COLO668 (cell line): Measurements from ENCODE around the gene TARM1.

ENCODE experiments used
- DNase-seq: peaks from one replicate; lab custom pipeline; 2025; ENCODE audit not compliant: unreplicated experiment; lab: John Stamatoyannopoulos, UW

Gene TARM1

DNA sequence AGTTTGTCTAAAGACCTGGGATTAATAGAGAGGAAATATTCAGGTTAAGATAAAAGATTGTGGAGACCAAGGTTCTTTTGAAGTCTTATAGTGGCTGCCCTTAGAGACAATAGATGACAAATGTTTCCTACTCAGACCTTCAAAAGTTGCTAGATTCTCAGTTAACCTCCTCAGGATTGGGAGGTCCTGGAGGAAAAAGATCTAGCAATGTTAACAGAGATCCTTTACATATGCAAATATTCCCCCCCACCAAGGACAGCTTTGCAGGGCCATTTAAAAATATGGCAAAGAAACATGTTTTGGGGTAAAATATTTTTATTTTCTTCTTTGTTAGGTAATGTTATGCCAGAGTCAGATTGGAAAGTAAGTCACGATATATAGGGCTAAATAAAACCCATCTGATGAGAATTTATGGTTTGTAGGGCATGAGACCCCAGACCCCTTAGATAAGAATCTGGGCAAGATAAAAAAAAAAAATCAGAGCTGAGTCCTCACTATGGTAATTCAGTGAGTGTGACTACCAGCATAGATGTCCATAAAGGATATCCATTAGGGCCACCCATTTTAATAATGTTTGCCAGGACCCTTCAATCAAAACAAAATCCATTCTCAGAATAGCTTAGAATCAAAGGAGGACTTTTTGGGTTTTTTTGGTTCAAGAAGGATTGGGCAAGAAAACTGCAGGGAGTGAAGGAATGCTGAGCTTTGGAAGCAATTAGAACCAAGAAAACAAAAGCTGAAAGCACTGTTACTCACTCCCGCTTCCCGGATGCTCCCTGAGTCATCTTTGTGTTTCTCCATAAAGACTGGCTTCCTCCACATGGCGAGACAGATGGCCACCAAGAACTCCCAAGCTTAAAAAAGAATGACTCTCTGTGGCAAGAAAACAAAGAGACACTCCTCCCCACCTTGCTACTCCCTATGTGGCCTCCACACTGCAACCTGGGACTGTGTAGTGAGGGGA, 45.7 kb downstream of the TARM1 start:
- DNase-seq: no peak

DNA sequence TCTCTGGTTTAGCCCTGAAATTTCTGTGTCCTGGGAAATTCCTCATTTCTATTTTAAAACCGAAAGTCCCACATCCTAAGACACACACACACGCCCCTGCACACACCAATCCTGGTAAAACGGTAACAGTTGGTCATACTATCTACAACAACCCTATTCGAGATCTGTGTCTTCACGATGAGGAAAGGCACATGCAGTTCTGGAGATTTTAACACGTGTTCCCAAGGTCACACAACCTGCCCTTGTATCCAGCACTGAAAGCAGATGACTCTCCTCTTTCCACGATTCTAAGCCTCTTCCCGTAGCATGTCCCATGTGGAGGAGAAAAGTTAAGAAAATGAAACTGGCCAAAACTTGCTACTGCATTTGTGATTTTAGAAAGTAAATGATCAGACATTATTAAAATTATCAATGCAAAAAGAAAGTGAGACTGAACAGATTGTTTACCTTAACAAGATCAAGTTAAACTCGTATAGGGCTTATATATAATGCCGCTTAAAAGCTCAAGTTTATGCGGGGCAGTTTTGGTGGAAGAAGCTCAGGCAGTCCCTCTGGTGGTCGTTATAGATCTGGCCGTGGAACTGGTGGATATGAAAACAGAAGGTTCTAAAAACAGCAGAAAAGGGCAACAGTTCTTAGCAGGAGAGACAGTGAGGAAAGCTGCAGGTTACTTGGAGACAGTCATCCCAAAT, 50.1 kb downstream of the TARM1 start:
- DNase-seq: no peak

DNA sequence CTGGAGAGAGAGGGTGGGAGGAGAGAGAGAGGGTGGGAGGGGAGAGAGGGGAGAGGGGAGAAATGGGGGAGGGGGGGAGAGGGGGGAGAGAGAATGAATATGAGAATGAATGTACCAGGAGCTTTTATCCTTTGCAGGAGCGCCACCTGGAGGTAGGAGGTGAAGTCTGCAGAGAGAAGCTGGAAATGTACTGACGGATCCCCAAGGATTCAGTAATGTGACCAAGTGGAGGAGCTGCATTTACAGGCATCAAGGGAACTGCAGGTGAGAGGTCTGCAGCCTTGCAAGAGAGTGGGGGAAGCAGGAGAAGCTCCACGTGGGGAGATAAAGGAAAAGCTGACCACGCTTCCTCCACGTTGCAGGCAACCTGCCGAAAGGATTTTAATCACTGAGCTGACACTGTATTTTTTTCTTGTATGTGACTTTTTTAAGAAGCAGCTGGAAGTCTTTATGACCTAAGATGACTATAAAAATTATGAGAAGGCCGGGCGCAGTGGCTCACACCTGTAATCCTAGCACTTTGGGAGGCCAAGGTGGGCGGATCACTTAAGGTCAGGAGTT, 51.2 kb downstream of the TARM1 start:
- peak; percentile 49 for DNase-seq

DNA sequence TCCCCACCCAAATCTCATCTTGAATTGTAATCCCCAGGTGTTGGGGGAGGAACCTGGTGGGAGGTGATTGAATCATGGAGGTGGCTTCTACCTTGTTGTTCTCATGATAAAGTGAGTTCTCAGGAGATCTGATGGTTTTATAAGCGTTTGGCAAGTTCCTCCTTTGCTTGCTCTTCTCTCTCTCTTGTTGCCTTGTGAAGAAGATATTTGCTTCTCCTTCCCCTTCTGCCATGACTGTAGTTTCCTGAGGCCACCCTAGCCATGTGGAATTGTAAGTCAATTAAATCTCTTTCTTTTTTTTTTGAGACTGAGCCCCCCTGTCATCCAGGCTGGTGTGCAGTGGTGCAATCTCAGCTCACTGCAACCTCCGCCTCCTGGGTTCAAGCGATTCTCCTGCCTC, 51.9 kb downstream of the TARM1 start:
- DNase-seq: no peak

DNA sequence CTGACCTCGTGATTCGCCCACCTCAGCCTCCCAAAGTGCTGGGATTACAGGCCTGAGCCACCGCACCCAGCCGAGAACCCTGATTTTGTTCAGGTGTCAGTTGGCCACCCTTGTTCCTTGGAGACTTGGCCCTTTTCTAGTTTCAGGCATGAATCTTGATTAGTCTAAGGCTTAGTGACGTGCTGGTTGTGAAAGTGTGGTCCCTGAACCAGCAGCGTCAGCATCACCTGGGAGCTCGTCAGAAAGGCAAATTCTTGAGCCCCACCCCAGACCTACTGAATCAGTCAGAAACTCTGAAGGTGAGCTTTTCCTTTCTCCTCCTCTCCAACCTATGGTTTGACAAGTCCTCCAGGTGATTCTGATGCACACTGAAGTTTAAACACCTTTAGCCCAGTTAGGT, 54.5 kb downstream of the TARM1 start:
- no peak for DNase-seq

DNA sequence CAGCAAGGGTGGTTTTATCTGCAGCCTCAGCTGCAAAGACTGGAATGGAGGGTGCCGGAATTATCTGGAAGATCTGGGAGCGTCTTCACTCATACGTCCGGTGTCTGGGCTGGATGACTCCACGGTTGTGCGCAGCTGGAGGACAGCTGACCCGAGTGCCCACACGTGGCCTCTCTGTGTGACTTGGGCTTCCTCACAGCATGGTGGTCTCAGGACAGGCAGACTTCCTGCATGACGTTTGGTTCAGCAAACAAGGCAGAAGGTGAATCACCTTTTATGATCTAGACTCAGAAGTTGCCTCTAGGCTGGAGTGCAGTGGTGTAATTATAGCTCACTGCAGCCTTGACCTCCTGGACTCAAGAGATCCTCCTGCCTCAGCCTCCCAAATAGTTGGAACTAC, 56.5 kb downstream of the TARM1 start:
- DNase-seq: no peak

DNA sequence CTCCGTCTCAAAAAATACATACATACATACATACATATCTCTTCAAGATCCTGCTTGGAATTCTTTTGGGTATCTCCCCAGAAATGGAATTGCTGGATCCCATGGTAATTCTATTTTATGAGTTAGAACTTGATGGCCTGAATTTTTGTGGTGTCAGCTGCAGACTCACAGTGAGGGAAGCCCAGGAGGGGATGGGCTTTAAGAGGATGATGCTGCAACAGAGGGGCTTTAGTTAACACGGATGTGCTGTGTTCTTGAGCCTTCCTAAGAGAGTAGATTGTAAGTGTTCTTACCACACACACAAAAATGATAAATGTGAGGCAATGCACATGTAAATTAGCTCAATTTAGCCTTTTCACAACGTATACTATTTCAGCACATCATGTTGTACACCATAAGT, 58.0 kb downstream of the TARM1 start:
- DNase-seq: no peak

DNA sequence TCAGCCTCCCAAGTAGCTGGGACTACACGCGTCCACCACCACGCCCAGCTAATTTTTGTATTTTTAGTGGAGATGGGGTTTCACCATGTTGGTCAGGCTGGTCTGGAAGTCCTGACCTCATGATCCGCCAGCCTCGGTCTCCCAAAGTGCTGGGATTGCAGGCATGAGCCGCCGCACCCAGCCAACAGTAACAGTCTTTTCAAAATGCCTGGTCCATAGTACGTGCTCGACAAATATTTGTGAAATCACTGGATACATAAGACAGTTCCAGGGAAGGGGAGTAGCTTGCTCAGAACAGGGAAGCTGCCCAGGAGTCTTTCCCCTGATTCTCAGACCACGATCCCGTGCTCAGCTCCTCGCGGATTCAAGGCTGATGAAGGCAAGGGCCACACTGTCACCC, 59.2 kb downstream of the TARM1 start:
- DNase-seq: no peak

- no peak for DNase-seq
Measured at GRCh38 chr19:54021363-54021762, 59.8 kb downstream of the TARM1 start.
